Measurements from ENCODE around the gene LYSMD2.
"Not testable (repeated sequence)": the region's sequence is repeated elsewhere in the genome, so short reads cannot be mapped to it uniquely, and the experiment has no call there.

Gene LYSMD2

GRCh38 chr15:51737522-51738305, at the start of gene LYSMD2:
Gene LYSMD2, minus strand, starts transcription at chr15:51737655. Its CDS starts 33 bp downstream, at chr15:51737622.
- DNase-seq (ENCODE audit: low read depth in 3 of 3), result peak; percentile 59 to 66 (median 65)

- DNase-seq (ENCODE audit: low read depth in 3 of 3), result not testable (repeated sequence)
Observed at GRCh38 chr15:51787130-51787529, 49.7 kb upstream of the LYSMD2 start.

- DNase-seq (ENCODE audit: low read depth in 3 of 3), result no peak
Observed at GRCh38 chr15:51783967-51784366, 46.5 kb upstream of the LYSMD2 start.

GRCh38 chr15:51782357-51782896, 45.0 kb upstream of the LYSMD2 start:
- no peak for DNase-seq (ENCODE audit: low read depth in 3 of 3)

- no peak for DNase-seq (ENCODE audit: low read depth in 3 of 3)
Observed at GRCh38 chr15:51781506-51781905, 44.1 kb upstream of the LYSMD2 start.

GRCh38 chr15:51780636-51781035, 43.2 kb upstream of the LYSMD2 start:
- no peak for DNase-seq (ENCODE audit: low read depth in 3 of 3)

- peak in 2 of 3 experiments; percentile 25 to 52 for DNase-seq (ENCODE audit: low read depth in 3 of 3)
Observed at GRCh38 chr15:51776952-51777569, 39.6 kb upstream of the LYSMD2 start.

- peak in 1 of 3 experiments; percentile 19 for DNase-seq (ENCODE audit: low read depth in 3 of 3)
Observed at GRCh38 chr15:51775967-51776816, 38.7 kb upstream of the LYSMD2 start.

GRCh38 chr15:51774916-51775315, 37.5 kb upstream of the LYSMD2 start:
- DNase-seq (ENCODE audit: low read depth in 3 of 3), result no peak

- no peak for DNase-seq (ENCODE audit: low read depth in 3 of 3)
Observed at GRCh38 chr15:51771773-51772172, 34.3 kb upstream of the LYSMD2 start.

- DNase-seq (ENCODE audit: low read depth in 3 of 3), result no peak
Observed at GRCh38 chr15:51770902-51771301, 33.4 kb upstream of the LYSMD2 start.

- DNase-seq (ENCODE audit: low read depth in 3 of 3), result no peak
Observed at GRCh38 chr15:51768018-51768417, 30.6 kb upstream of the LYSMD2 start.

GRCh38 chr15:51766341-51766740, 28.9 kb upstream of the LYSMD2 start:
- no peak for DNase-seq (ENCODE audit: low read depth in 3 of 3)

- DNase-seq (ENCODE audit: low read depth in 3 of 3), result no peak
Observed at GRCh38 chr15:51765751-51766150, 28.3 kb upstream of the LYSMD2 start.

- no peak for DNase-seq (ENCODE audit: low read depth in 3 of 3)
Observed at GRCh38 chr15:51760805-51761204, 23.4 kb upstream of the LYSMD2 start.

- no peak for DNase-seq (ENCODE audit: low read depth in 3 of 3)
Observed at GRCh38 chr15:51759557-51760070, 22.2 kb upstream of the LYSMD2 start.

- DNase-seq (ENCODE audit: low read depth in 3 of 3), result no peak
Observed at GRCh38 chr15:51758645-51759044, 21.2 kb upstream of the LYSMD2 start.

GRCh38 chr15:51757450-51757849, 20.0 kb upstream of the LYSMD2 start:
- DNase-seq (ENCODE audit: low read depth in 3 of 3), result no peak

GRCh38 chr15:51756482-51756881, 19.0 kb upstream of the LYSMD2 start:
- no peak for DNase-seq (ENCODE audit: low read depth in 3 of 3)

- no peak for DNase-seq (ENCODE audit: low read depth in 3 of 3)
Observed at GRCh38 chr15:51755790-51756189, 18.3 kb upstream of the LYSMD2 start.

GRCh38 chr15:51754267-51754666, 16.8 kb upstream of the LYSMD2 start:
- DNase-seq (ENCODE audit: low read depth in 3 of 3), result no peak

- no peak for DNase-seq (ENCODE audit: low read depth in 3 of 3)
Observed at GRCh38 chr15:51752888-51753287, 15.4 kb upstream of the LYSMD2 start.
